HepG2 (cell line): ENCODE results near the gene CYP27B1. TPM values are rescaled to one million over a fixed set of nuclear protein-coding genes. Genes with fewer than 3 reads are reported as not detected.

Experiments used
- AGO1 ChIP-seq: fragments of 200-400 bp; formaldehyde crosslinking; IDR thresholded peaks from 2 replicates; pipeline ENCODE4 v1.6.1; 2017; ENCODE audit warnings: mild to moderate bottlenecking, low read depth, low read length, moderate library complexity; ENCODE audit not compliant: poor library complexity, severe bottlenecking
- BRF2 ChIP-seq: sonication (generic); formaldehyde crosslinking; IDR thresholded peaks from 2 replicates; pipeline ENCODE4 v1.8.1; 2022; ENCODE audit warnings: mild to moderate bottlenecking, missing genetic modification reagents
- GABPA ChIP-seq, 2 experiments: IDR thresholded peaks; 2 replicates each; pipeline ENCODE4 v1.6.1; 2011 to 2016; ENCODE audit warnings: low read depth in 2 of 2, low read length in 1 of 2, missing biosample characterization in 1 of 2, missing genetic modification characterization in 1 of 2
- HDAC1 ChIP-seq: sonication (generic); formaldehyde crosslinking; IDR thresholded peaks from 2 replicates; pipeline ENCODE4 v1.5.1; 2020; ENCODE audit warnings: mild to moderate bottlenecking, missing genetic modification reagents
- ONECUT2 ChIP-seq: sonication (generic); formaldehyde crosslinking; IDR thresholded peaks from 2 replicates; pipeline ENCODE4 v1.4.0; 2020; ENCODE audit warnings: missing genetic modification reagents
- RFX5 ChIP-seq: IDR thresholded peaks from 2 replicates; pipeline ENCODE4 v1.6.1; 2011; ENCODE audit warnings: low read depth, low read length, improper control_type of control experiment
- SYNCRIP ChIP-seq: fragments of 200-400 bp; formaldehyde crosslinking; IDR thresholded peaks from 2 replicates; pipeline ENCODE4 v1.6.1; 2018; ENCODE audit warnings: mild to moderate bottlenecking, low read depth, low read length; ENCODE audit not compliant: insufficient read depth
- YEATS2 ChIP-seq: sonication (generic); formaldehyde crosslinking; IDR thresholded peaks from 2 replicates; pipeline ENCODE4 v1.4.0; 2020; ENCODE audit warnings: missing genetic modification reagents, borderline replicate concordance
- ZBTB40 ChIP-seq, 2 experiments: fragments of 450-650 bp in 1 of 2; sonication (generic) in 1 of 2; formaldehyde crosslinking in 1 of 2; IDR thresholded peaks; 2 replicates each; pipeline versions ENCODE4 v1.6.1 to v1.8.0; 2016 to 2022; ENCODE audit warnings: antibody characterized with exemption in 1 of 2, mild to moderate bottlenecking in 1 of 2, missing genetic modification reagents in 1 of 2
- ZGPAT ChIP-seq: IDR thresholded peaks from 2 replicates; pipeline ENCODE4 v1.6.1; 2016; ENCODE audit warnings: mild to moderate bottlenecking
- ZNF574 ChIP-seq: sonication (generic); formaldehyde crosslinking; IDR thresholded peaks from 2 replicates; pipeline ENCODE4 v1.4.0; 2020; ENCODE audit warnings: missing genetic modification reagents
- ZNF740 ChIP-seq: sonication (generic); formaldehyde crosslinking; IDR thresholded peaks from 2 replicates; pipeline ENCODE4 v1.4.0; 2020; ENCODE audit warnings: missing genetic modification reagents
- polyA plus RNA-seq, 8 experiments: library from polyadenylated mRNA; depleted of rRNA in 3 of 8; stranded (reverse) in 7 of 8; unstranded in 1 of 8; fragments of >200 nt; fragmentation: Illumina TruSeq in 4 of 8; extraction: Trizol in 4 of 8; gene quantifications; 2 replicates each; pipeline versions ENCODE4 v1.2.1 to v1.2.3, GENCODE V29; 2011 to 2016; ENCODE audit warnings: low read depth in 4 of 8, missing spikeins in 1 of 8, mixed read lengths in 1 of 8; ENCODE audit not compliant: insufficient read depth in 1 of 8
- total RNA-seq, 5 experiments: library from RNA; depleted of rRNA; stranded (reverse); fragments of >200 nt; fragmentation: Illumina TruSeq; extraction: Trizol; gene quantifications; 2 replicates each; pipeline ENCODE4 v1.2.3, GENCODE V29; 2016; ENCODE audit warnings: low read depth in 1 of 5

Gene CYP27B1
- total and polyA plus RNA-seq, 2 of the 13 experiments (the other 11 are each of a cell fraction or from before 2014, with no cell fraction given), result 2.3 to 3.0 TPM

- TF ChIP-seq ZBTB40 (IDR thresholded peaks at IDR 0.05) (peak; percentile 41), ZBTB40 (CRISPR knock-in tag; IDR thresholded peaks at IDR 0.05) (no peak), ZGPAT (peak; percentile 71), GABPA (IDR thresholded peaks at IDR 0.05; ENCODE audit: low read depth, low read length) (peak; percentile 71), GABPA (CRISPR knock-in tag; IDR thresholded peaks at IDR 0.05; ENCODE audit: low read depth) (peak; percentile 94), HDAC1 (0 out of 2 replicates have a peak, but pooled peaks have one; percentile 43), YEATS2 (peak; percentile 55; the same call in 1 of the 2 replicates), AGO1 (peak; percentile 91), ZNF574 (CRISPR knock-in tag) (peak; percentile 82), RFX5 (peak; percentile 86), BRF2 (CRISPR knock-in tag) (no peak), ZNF740 (CRISPR knock-in tag) (no peak), SYNCRIP (no peak), ONECUT2 (peak; percentile 21; the same call in 1 of the 2 replicates)
Observed at GRCh38 chr12:57744777-57745484, 21.9 kb downstream of the CYP27B1 start, which contains the start of gene TSPAN31 (continued).
